Stomach (tissue), 9 donors: Measurements from ENCODE around the gene ERG. TPM values are rescaled to one million over a fixed set of nuclear protein-coding genes. Genes with fewer than 3 reads are reported as not detected.

Experiments used
- DNase-seq, 2 donors: peaks; one replicate each; pipeline versions ENCODE4 v3.0.0 to v3.0.0-alpha.2; 2013 to 2019
- H3K27ac ChIP-seq, 5 donors: fragments of 200-600 bp in 4 of 5; sonication (generic) in 4 of 5; one replicate each; pipeline ENCODE4 v1.5.1; 2013 to 2019; ENCODE audit warnings: mild to moderate bottlenecking in 1 of 5, moderate library complexity in 1 of 5
- H3K27me3 ChIP-seq, 3 donors: fragments of 200-600 bp; sonication (generic); one replicate each; pipeline ENCODE4 v1.5.1; 2017 to 2019; ENCODE audit warnings: mixed run types in 1 of 3
- H3K36me3 ChIP-seq, 4 donors: fragments of 200-600 bp; sonication (generic); 1 replicate in 3 of 4; 2 replicates in 1 of 4; pipeline ENCODE4 v1.5.1; 2016 to 2019
- H3K4me1 ChIP-seq, 4 donors: fragments of 200-600 bp; sonication (generic); one replicate each; pipeline ENCODE4 v1.5.1; 2016 to 2019
- H3K4me3 ChIP-seq, 4 donors: fragments of 200-600 bp; sonication (generic) in 3 of 4; one replicate each; pipeline ENCODE4 v1.5.1; 2016 to 2019; ENCODE audit warnings: mild to moderate bottlenecking in 1 of 4
- H3K9me3 ChIP-seq, 4 donors: fragments of 200-600 bp; sonication (generic); one replicate each; pipeline ENCODE4 v1.5.1; 2016 to 2019
- CTCF ChIP-seq, 7 experiments: fragments of 450-650 bp in 4 of 7; fragments of 200-600 bp in 3 of 7; sonication (generic) in 3 of 7; IDR thresholded peaks; one replicate each; pipeline ENCODE4 v1.5.1; 2016 to 2019; ENCODE audit warnings: antibody characterized with exemption in 7 of 7, control low read depth in 2 of 7, mild to moderate bottlenecking in 1 of 7
- EP300 ChIP-seq: sonication (generic); formaldehyde crosslinking; IDR thresholded peaks from one replicate; pipeline ENCODE4 v1.6.1; 2017; ENCODE audit warnings: antibody characterized with exemption
- POLR2A ChIP-seq, 4 donors: fragments of 450-650 bp; IDR thresholded peaks; one replicate each; pipeline ENCODE4 v1.6.1; 2016; ENCODE audit warnings: antibody characterized with exemption in 4 of 4, control low read depth in 2 of 4, mild to moderate bottlenecking in 1 of 4, moderate library complexity in 1 of 4
- POLR2AphosphoS5 ChIP-seq, 3 donors: sonication (generic); formaldehyde crosslinking; IDR thresholded peaks; one replicate each; pipeline ENCODE4 v1.6.1; 2016; ENCODE audit warnings: antibody characterized with exemption in 3 of 3
- WGBS, 5 donors: extraction: QIAGEN DNeasy Blood & Tissue Kit in 3 of 5; methylation state at CpG; one replicate each; pipeline versions ENCODE4 v1.1.5 to v1.1.7; 2013 to 2018; 5-methylcytosine and 5-hydroxymethylcytosine counted together
- intact Hi-C: fragments of 100-400 bp; cut with DNase I; formaldehyde crosslinking; loops from one replicate; pipeline ENCODE4 v1.15.1; 2023; ENCODE audit warnings: low total_unique reads
- polyA plus RNA-seq, 3 donors: library from polyadenylated mRNA; stranded (reverse); fragments of 200-250 nt; gene quantifications; one replicate each; pipeline ENCODE4 v1.2.3, GENCODE V29; 2013
- total RNA-seq, 5 donors: library from RNA; depleted of rRNA; stranded (reverse); fragments of >200 nt; gene quantifications; one replicate each; pipeline versions ENCODE4 v1.1.0 to v1.2.3, GENCODE V29; 2014 to 2016
- donor health status: healthy with polysubstance abuse.
- donor health status: Bipolar disorder and iron deficiency.
- donor health status: healthy.

Gene ERG
- total and polyA plus RNA-seq, 8 donors, result 0.58 to 14.5 (median 5.4) TPM; not detected in 1

- Histone ChIP-seq H3K4me1 (no peaks in the 10 kb centered on the region), H3K27ac (no peak overlapping the region), H3K36me3 (no peaks in the 10 kb centered on the region), H3K9me3 (no peaks in the 10 kb centered on the region), H3K4me3 (no peak overlapping the region), H3K27me3 (no peaks in the 10 kb centered on the region)
- DNase-seq, result no peak
- intact Hi-C loops, result no loop called here
- TF ChIP-seq EP300 (no peak), POLR2A (IDR thresholded peaks at IDR 0.05) (no peak), POLR2AphosphoS5 (IDR thresholded peaks at IDR 0.05) (no peak), CTCF (IDR thresholded peaks at IDR 0.05) (no peak)
- 71 to 81% (median 79%) methylated on average over 3 of the region's 3 CpGs for WGBS, 5 donors
Measured at GRCh38 chr21:38534591-38534990, 36.3 kb upstream of the ERG start.

GRCh38 chr21:38533887-38534286 lies 35.6 kb upstream of the ERG start:
- no peaks in the 10 kb centered on the region for H3K9me3 ChIP-seq
- H3K36me3 ChIP-seq, result no peaks in the 10 kb centered on the region
- no peaks in the 10 kb centered on the region for H3K27me3 ChIP-seq
- TF ChIP-seq CTCF (IDR thresholded peaks at IDR 0.05) (no peak), EP300 (no peak), POLR2AphosphoS5 (IDR thresholded peaks at IDR 0.05) (no peak), POLR2A (IDR thresholded peaks at IDR 0.05) (no peak)
- DNase-seq, result no peak
- intact Hi-C loops, result no loop called here
- 58 to 71% (median 59%) methylated on average over 2 of the region's 2 CpGs for WGBS, 5 donors
- no peak overlapping the region for H3K27ac ChIP-seq
- no peak overlapping the region for H3K4me3 ChIP-seq
- no peaks in the 10 kb centered on the region for H3K4me1 ChIP-seq

- WGBS, 5 donors, result 61 to 81% (median 65%) methylated on average over 5 of the region's 5 CpGs
- no peak overlapping the region for H3K4me3 ChIP-seq
- no peaks in the 10 kb centered on the region for H3K4me1 ChIP-seq
- no peaks in the 10 kb centered on the region for H3K36me3 ChIP-seq
- intact Hi-C loops, result no loop called here
- H3K27ac ChIP-seq, result no peak overlapping the region
- no peaks in the 10 kb centered on the region for H3K27me3 ChIP-seq
- DNase-seq, result peak in 1 of 2 donors; percentile 80
- TF ChIP-seq POLR2AphosphoS5 (IDR thresholded peaks at IDR 0.05) (no peak), POLR2A (IDR thresholded peaks at IDR 0.05) (no peak), EP300 (no peak), CTCF (IDR thresholded peaks at IDR 0.05) (no peak)
- H3K9me3 ChIP-seq, result no peaks in the 10 kb centered on the region
Measured at GRCh38 chr21:38531591-38531990, 33.3 kb upstream of the ERG start.

- intact Hi-C loops, result no loop called here
- Histone ChIP-seq H3K4me1 (no peaks in the 10 kb centered on the region), H3K36me3 (no peaks in the 10 kb centered on the region), H3K9me3 (no peaks in the 10 kb centered on the region), H3K27me3 (no peaks in the 10 kb centered on the region), H3K27ac (no peak overlapping the region), H3K4me3 (no peak overlapping the region)
- TF ChIP-seq POLR2A (IDR thresholded peaks at IDR 0.05) (no peak), POLR2AphosphoS5 (IDR thresholded peaks at IDR 0.05) (no peak), CTCF (IDR thresholded peaks at IDR 0.05) (no peak), EP300 (no peak)
- DNase-seq, result no peak
- WGBS, 5 donors, result 58 to 67% (median 61%) methylated on average over 5 of the region's 5 CpGs
Measured at GRCh38 chr21:38531039-38531541, 32.8 kb upstream of the ERG start.
